ENCODE measurements around the gene ST6GALNAC3.

ST6GALNAC3 gene

DNA sequence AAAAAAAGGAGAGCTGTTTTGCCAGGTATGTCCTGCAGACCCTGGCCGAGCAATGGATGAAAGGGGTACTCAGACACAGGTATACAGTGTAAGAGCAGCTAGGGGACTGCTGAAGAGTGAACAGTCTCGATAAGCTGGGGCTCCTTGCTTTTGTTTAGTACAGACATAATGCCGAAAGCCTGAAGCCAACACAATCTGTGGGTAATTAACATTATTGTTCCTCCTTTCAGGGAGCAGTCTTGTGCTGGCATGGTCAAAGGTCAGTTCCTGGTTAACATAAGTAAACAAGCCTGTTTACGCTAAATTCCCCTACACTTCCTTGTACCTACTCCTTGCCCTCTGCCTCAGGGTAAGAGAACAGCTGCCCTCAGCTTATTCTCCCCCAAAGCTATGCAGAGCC, 520.5 kb downstream of the ST6GALNAC3 start:
- DNase-seq (ENCODE audit: low read depth): no peak
- no peak overlapping the region for H3K4me3 ChIP-seq (ENCODE audit: control insufficient read depth, low read depth, low read length)
- TF ChIP-seq, protein P1, sequence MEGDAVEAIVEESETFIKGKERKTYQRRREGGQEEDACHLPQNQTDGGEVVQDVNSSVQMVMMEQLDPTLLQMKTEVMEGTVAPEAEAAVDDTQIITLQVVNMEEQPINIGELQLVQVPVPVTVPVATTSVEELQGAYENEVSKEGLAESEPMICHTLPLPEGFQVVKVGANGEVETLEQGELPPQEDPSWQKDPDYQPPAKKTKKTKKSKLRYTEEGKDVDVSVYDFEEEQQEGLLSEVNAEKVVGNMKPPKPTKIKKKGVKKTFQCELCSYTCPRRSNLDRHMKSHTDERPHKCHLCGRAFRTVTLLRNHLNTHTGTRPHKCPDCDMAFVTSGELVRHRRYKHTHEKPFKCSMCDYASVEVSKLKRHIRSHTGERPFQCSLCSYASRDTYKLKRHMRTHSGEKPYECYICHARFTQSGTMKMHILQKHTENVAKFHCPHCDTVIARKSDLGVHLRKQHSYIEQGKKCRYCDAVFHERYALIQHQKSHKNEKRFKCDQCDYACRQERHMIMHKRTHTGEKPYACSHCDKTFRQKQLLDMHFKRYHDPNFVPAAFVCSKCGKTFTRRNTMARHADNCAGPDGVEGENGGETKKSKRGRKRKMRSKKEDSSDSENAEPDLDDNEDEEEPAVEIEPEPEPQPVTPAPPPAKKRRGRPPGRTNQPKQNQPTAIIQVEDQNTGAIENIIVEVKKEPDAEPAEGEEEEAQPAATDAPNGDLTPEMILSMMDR (IDR thresholded peaks at IDR 0.05; ENCODE audit: control insufficient read depth, insufficient read depth, low read depth, low read length, missing control alignments): no peak

- no peak for DNase-seq (ENCODE audit: low read depth)
- TF ChIP-seq, protein P1 (IDR thresholded peaks at IDR 0.05; ENCODE audit: control insufficient read depth, insufficient read depth, low read depth, low read length, missing control alignments): no peak
- H3K4me3 ChIP-seq (ENCODE audit: control insufficient read depth, low read depth, low read length): no peak overlapping the region
Observed at GRCh38 chr1:76601465-76601864, 526.9 kb downstream of the ST6GALNAC3 start.

- TF ChIP-seq, protein P1 (IDR thresholded peaks at IDR 0.05; ENCODE audit: control insufficient read depth, insufficient read depth, low read depth, low read length, missing control alignments): no peak
- no peak for DNase-seq (ENCODE audit: low read depth)
- H3K4me3 ChIP-seq (ENCODE audit: control insufficient read depth, low read depth, low read length): no peak overlapping the region
Observed at GRCh38 chr1:76607717-76608116, 533.2 kb downstream of the ST6GALNAC3 start.

GRCh38 chr1:76611770-76612445, 537.4 kb downstream of the ST6GALNAC3 start:
- no peak overlapping the region for H3K4me3 ChIP-seq (ENCODE audit: control insufficient read depth, low read depth, low read length)
- DNase-seq (ENCODE audit: low read depth): no peak
- TF ChIP-seq, protein P1 (IDR thresholded peaks at IDR 0.05; ENCODE audit: control insufficient read depth, insufficient read depth, low read depth, low read length, missing control alignments): no peak

DNA sequence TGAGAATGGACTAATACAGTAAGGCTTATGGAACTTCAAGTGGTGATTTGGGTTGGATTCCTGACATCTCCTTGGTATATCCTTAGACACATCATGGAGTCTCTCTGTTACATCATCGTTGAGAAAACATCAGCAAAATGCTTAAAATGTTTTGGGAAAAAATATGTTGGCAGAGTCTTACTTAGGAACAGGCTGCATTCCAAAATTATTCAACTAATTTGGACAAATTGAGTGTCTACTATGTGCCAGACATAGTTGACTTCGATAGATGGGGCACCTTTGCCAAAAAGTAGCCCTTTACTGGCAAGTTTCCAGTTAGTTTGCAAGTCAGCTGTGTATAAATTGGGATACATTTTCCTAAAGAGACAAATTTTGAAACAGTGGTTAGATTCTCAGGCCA, 539.3 kb downstream of the ST6GALNAC3 start:
- DNase-seq (ENCODE audit: low read depth): no peak
- TF ChIP-seq, protein P1 (IDR thresholded peaks at IDR 0.05; ENCODE audit: control insufficient read depth, insufficient read depth, low read depth, low read length, missing control alignments): no peak
- H3K4me3 ChIP-seq (ENCODE audit: control insufficient read depth, low read depth, low read length): no peak overlapping the region

GRCh38 chr1:76615253-76616035, 540.9 kb downstream of the ST6GALNAC3 start:
- TF ChIP-seq, protein P1 (IDR thresholded peaks at IDR 0.05; ENCODE audit: control insufficient read depth, insufficient read depth, low read depth, low read length, missing control alignments): no peak
- H3K4me3 ChIP-seq (ENCODE audit: control insufficient read depth, low read depth, low read length): no peak overlapping the region
- no peak for DNase-seq (ENCODE audit: low read depth)
